Neural cell (in vitro differentiated cells): ENCODE results near the gene ANKFY1.

ENCODE experiments used
- CTCF ChIP-seq: fragments of 450-650 bp; IDR thresholded peaks from 2 replicates; pipeline ENCODE4 v1.5.1; 2014; ENCODE audit warnings: antibody characterized with exemption, mild to moderate bottlenecking, moderate library complexity; ENCODE audit not compliant: poor library complexity, severe bottlenecking
- EP300 ChIP-seq: fragments of 450-650 bp; conservative IDR thresholded peaks from 2 replicates; pipeline ENCODE4 v1.6.1; 2014; ENCODE audit warnings: antibody characterized with exemption, mild to moderate bottlenecking, moderate library complexity; ENCODE audit not compliant: poor library complexity, severe bottlenecking
- EZH2 ChIP-seq: fragments of 200-600, 300-800 bp; shearing (Covaris generic), sonication (generic); IDR thresholded peaks from 2 replicates; pipeline ENCODE4 v1.6.1; 2014; ENCODE audit warnings: antibody characterized with exemption, low read length, borderline replicate concordance, mild to moderate bottlenecking; ENCODE audit not compliant: insufficient read depth, poor library complexity, severe bottlenecking
- POLR2AphosphoS5 ChIP-seq: IDR thresholded peaks from 2 replicates; pipeline ENCODE4 v1.6.1; 2012
- RAD21 ChIP-seq: fragments of 450-650 bp; conservative IDR thresholded peaks from 2 replicates; pipeline ENCODE4 v1.6.1; 2014; ENCODE audit warnings: antibody characterized with exemption, mild to moderate bottlenecking, moderate library complexity
- REST ChIP-seq: IDR thresholded peaks from 2 replicates; pipeline ENCODE4 v1.6.1; 2012; ENCODE audit warnings: borderline replicate concordance
- SMC3 ChIP-seq: fragments of 450-650 bp; conservative IDR thresholded peaks from 2 replicates; pipeline ENCODE4 v1.6.1; 2014; ENCODE audit warnings: antibody characterized with exemption, mild to moderate bottlenecking, moderate library complexity; ENCODE audit not compliant: poor library complexity

- TF ChIP-seq CTCF (no peak), POLR2AphosphoS5 (no peak), RAD21 (no peak), EP300 (no peak), REST (no peak), EZH2 (no peak), SMC3 (no peak)
These were observed 128.3 kb downstream of the ANKFY1 start for GRCh38 chr17:4135489-4135888.
